Neural crest cell (in vitro differentiated cells): Measurements from ENCODE around the gene NFKB2. TPM values are rescaled to one million over a fixed set of nuclear protein-coding genes. Genes with fewer than 3 reads are reported as not detected.

Source experiments
- DNase-seq: peaks from one replicate; pipeline ENCODE4 v3.0.0; 2021; ENCODE audit warnings: low read depth, mixed read lengths, low spot score
- H3K27ac Mint-ChIP-seq: one replicate; pipeline ENCODE4 v1.8.0; 2021; ENCODE audit warnings: mild to moderate bottlenecking, mixed read lengths; ENCODE audit not compliant: unreplicated experiment
- H3K27me3 Mint-ChIP-seq: 2 replicates; pipeline ENCODE4 v1.8.0; 2021; ENCODE audit warnings: low read depth, mild to moderate bottlenecking, mixed read lengths
- H3K36me3 Mint-ChIP-seq: 2 replicates; pipeline ENCODE4 v1.8.0; 2021; ENCODE audit warnings: low read depth, mild to moderate bottlenecking, mixed read lengths
- H3K4me1 Mint-ChIP-seq: 2 replicates; pipeline ENCODE4 v1.8.0; 2021; ENCODE audit warnings: mixed read lengths
- H3K4me3 Mint-ChIP-seq: one replicate; pipeline ENCODE4 v1.8.0; 2021; ENCODE audit warnings: mild to moderate bottlenecking, mixed read lengths
- H3K9me3 Mint-ChIP-seq: 2 replicates; pipeline ENCODE4 v1.8.0; 2021; ENCODE audit warnings: mixed read lengths
- total RNA-seq: library from RNA; stranded (reverse); gene quantifications from 2 replicates; pipeline ENCODE4 v1.2.1, GENCODE V29; 2021
- TF ChIP-seq, protein P1 (sequence below): fragments of 200-600 bp; sonication (generic); conservative IDR thresholded peaks from 2 replicates; pipeline ENCODE4 v1.5.0; 2021; ENCODE audit warnings: antibody characterized with exemption, mild to moderate bottlenecking

The NFKB2 gene
- total RNA-seq, 1 donor from 2014 or later: 26.1 TPM

DNA sequence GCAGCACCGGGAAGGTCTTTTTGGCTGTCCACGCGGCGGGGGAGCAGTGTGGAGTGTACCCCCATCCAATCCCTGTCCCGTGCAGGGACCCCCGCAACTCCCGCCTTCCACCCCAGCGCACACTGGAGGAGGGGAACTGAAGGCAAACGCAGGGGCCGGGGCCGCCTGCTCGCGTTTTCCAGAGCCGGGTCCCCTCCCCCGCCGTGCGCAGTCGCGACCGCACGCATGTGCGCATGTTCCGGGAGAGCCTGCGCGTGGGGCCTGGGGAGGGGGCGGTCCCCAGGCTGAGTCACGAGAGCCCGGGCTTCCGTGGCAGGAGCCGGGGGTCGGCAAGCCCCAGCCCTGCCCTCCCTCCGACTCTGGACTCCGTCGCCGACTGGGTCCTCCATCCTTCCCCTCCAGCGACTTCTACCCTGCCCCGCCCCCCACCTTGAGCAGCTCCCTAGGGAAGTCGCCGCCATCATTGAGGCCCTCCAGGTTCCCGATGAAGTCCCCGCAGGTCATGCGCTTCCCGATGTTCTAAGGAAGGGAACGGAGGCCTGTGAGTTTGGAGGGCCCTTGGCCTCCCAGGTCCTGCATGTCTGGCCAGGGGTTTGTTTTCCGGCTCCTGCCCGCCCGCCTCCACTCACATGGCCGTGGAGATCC is 15.0 kb downstream of the NFKB2 start:
- TF ChIP-seq, protein P1, sequence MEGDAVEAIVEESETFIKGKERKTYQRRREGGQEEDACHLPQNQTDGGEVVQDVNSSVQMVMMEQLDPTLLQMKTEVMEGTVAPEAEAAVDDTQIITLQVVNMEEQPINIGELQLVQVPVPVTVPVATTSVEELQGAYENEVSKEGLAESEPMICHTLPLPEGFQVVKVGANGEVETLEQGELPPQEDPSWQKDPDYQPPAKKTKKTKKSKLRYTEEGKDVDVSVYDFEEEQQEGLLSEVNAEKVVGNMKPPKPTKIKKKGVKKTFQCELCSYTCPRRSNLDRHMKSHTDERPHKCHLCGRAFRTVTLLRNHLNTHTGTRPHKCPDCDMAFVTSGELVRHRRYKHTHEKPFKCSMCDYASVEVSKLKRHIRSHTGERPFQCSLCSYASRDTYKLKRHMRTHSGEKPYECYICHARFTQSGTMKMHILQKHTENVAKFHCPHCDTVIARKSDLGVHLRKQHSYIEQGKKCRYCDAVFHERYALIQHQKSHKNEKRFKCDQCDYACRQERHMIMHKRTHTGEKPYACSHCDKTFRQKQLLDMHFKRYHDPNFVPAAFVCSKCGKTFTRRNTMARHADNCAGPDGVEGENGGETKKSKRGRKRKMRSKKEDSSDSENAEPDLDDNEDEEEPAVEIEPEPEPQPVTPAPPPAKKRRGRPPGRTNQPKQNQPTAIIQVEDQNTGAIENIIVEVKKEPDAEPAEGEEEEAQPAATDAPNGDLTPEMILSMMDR: no peak
- Mint-ChIP-seq H3K27me3 (peaks cover 18% of the 10 kb centered on the region), H3K4me1 (peaks cover 74% of the 10 kb centered on the region), H3K9me3 (no peaks in the 10 kb centered on the region), H3K36me3 (no peaks in the 10 kb centered on the region), H3K27ac (no peak overlapping the region), H3K4me3 (peak overlapping the region; percentile 87)
- peak; percentile 52 for DNase-seq

DNA sequence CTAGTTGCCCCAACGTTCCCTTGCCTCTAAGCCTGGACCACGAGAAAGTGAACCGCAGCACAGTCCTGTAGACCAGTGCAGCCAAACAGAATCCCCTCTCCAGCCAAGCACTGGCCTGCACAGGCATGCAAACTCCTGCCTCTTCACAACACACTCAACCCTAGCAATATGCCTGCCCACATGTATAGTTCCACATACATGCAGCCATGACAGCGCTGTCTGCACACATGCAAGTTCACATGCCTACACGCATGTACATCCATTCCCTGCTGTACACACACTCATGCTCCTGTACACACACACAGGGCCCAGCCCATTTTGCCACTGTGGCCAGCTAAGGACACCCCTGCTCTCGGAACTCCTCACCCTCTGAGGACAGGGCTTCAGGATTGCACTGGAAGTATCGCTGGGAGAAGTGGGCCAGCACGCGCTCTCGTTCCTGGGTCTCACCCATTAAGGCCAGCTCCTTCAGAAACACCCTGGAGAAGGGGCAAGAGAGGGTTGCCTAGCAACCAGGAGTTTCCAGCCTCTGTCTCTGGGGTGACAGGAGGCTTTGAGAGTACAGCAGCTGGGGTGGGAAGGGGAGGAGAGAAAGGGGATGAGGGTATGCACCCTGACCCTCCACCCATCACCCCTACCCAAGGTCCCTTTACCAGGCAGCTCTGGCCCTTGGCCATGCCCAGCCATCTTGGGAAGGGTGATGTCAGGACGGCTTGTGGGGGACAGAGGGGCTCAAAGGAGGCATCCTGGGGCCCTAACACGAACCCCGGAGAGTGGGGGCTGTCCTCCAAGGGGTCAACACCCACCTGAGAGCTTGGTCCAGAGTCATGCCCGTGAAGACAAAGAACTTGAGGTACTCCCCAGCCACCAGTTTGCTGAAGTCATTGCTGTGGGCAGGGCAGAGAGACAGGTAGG is 16.1 kb downstream of the NFKB2 start:
- Mint-ChIP-seq H3K4me1 (peaks cover 81% of the 10 kb centered on the region), H3K27me3 (peaks cover 18% of the 10 kb centered on the region), H3K36me3 (no peaks in the 10 kb centered on the region), H3K27ac (peak overlapping the region; percentile 96), H3K9me3 (no peaks in the 10 kb centered on the region), H3K4me3 (peak overlapping the region; percentile 87)
- DNase-seq: no peak
- TF ChIP-seq, protein P1: no peak

DNA sequence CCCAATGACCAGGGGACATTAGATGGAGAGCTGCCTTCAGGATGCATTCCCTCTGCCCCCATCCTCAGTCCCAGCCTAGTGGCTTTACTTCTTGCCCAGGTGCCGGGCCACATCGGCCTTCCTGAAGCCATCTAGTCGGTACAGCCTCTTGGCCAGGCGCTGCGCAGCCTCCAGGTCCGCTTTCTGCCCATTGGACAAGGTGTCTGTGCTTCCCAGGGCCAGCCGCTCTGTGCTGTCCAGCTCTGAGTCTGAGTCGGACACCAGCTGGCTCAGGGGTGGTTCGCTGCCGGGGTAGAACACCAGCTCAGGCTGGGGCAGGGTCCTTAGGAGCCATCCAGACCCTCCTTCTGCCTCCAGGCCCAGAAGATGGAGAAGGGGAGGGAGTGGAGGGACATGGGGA is 16.8 kb downstream of the NFKB2 start:
- Mint-ChIP-seq H3K27me3 (peaks cover 18% of the 10 kb centered on the region), H3K9me3 (no peaks in the 10 kb centered on the region), H3K4me1 (peaks cover 79% of the 10 kb centered on the region), H3K4me3 (peak overlapping the region; percentile 73), H3K36me3 (no peaks in the 10 kb centered on the region), H3K27ac (peak overlapping the region; percentile 96)
- TF ChIP-seq, protein P1: no peak
- DNase-seq: no peak

DNA sequence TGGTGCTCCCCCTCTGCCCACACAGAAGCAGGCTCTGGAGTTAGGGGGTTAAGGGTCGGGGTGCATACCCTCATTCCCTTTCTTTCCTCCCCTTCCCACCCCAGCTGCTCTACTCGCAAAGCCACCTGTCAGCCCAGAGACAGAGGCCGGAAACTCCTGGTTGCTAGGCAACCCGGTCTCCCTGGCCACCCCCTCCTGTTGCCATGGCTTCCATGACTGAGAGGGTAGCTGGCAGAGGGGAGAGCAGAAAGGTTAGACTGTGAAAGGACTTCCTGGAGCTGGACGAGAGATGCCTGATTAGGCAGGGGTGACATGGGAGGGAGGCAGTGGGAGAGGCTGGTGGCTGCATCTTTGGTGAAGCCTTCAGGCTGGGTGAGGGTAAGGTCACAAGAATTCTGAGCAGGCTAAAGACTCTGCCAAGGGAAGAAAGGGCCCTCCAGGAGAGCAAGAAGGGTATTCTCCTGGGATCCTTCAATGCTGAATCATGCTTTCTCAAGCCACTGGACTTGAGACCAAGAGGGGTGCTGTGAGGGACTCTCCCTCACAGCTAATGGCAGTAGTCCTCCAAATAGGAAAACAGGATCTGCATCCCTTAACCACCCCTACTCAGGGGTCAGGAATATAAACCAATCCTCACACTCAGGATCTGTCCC is 17.7 kb downstream of the NFKB2 start:
- Mint-ChIP-seq H3K4me3 (peak overlapping the region; percentile 73), H3K4me1 (peaks cover 77% of the 10 kb centered on the region), H3K27me3 (peaks cover 16% of the 10 kb centered on the region), H3K36me3 (no peaks in the 10 kb centered on the region), H3K9me3 (no peaks in the 10 kb centered on the region), H3K27ac (peak overlapping the region; percentile 95)
- peak; percentile 67 for DNase-seq
- TF ChIP-seq, protein P1: no peak

DNA sequence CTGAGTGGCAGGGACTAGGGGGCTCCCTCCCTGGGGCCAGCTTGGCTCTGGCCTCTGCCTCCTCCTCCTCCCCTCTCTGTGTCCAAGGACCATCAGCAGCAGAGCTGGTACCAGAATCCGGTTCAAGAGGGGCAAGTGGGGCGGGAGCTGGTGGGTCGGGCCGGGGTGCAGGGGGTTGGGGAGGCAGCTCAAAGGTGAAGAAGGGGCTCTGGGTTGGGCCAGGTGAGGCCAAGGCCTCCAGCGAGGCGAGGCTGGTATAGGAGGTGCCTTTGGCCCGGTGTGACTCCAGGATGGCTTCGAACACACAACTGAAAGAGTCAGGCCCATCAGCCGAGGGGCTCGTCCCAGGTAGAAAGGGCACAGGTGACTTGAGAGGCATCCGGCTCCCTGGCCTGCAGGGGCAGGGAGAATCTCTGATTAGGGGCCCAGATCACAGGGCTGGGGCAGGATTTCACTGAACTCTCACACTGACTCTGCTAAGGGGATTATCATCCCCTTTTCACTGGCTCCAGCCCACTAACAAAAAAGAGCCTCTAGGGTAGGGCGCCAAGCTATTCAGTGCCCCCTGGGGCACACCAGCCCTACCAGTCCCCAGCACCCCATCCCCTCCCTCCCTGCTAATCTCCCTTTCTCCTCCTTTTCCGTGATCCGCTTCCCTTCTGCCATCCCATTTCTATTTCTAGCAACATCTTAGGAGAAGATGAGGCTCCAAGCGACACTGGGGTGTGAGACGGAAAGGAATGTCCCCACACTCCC is 18.5 kb downstream of the NFKB2 start:
- Mint-ChIP-seq H3K4me3 (peak overlapping the region; percentile 74), H3K36me3 (no peaks in the 10 kb centered on the region), H3K27ac (peak overlapping the region; percentile 69), H3K9me3 (no peaks in the 10 kb centered on the region), H3K4me1 (peaks cover 79% of the 10 kb centered on the region), H3K27me3 (peaks cover 13% of the 10 kb centered on the region)
- no peak for DNase-seq
- TF ChIP-seq, protein P1: no peak
